A549 (cell line): ENCODE data around the gene CTAG1B. TPM values are rescaled to one million over a fixed set of nuclear protein-coding genes. Genes with fewer than 3 reads are reported as not detected.

Source experiments
- ATAC-seq, 2 experiments: fragments of 200-7000 bp in 1 of 2; fragments of >200 bp in 1 of 2; cut with Nextera tagmentation in 1 of 2; cut with Tn5 transposase in 1 of 2; 3 replicates each; pipeline versions ENCODE4 v1.8.0 to v1.9.1; 2018 to 2020; ENCODE audit warnings: mild to moderate bottlenecking in 1 of 2, moderate library complexity in 1 of 2
- CTCF ChIA-PET: fragments of 300-600 bp; sonication (Branson Sonifier 250); formaldehyde crosslinking; extraction: SDS; loops from one replicate; lab custom pipeline; 2021; ENCODE audit warnings: antibody characterized with exemption, inconsistent platforms; lab: Yijun Ruan, JAX
- POLR2A ChIA-PET: fragments of 350-600 bp; formaldehyde crosslinking; extraction: SDS; loops from one replicate; lab custom pipeline; 2021; ENCODE audit warnings: antibody characterized with exemption, inconsistent platforms; lab: Yijun Ruan, JAX
- DNase-seq, 2 experiments: peaks; one replicate each; pipeline versions ENCODE4 v3.0.0 to v3.0.0-alpha.2; 2011 to 2016; ENCODE audit warnings: low read depth in 1 of 2, low spot score in 1 of 2
- FAIRE-seq: peaks from 2 replicates; lab custom pipeline; 2011; peaks lifted over from hg19 to GRCh38; lab: Jason Lieb, UNC
- H3K27ac ChIP-seq, 2 experiments: fragments of >200 bp; sonication (Bioruptor Twin); formaldehyde crosslinking; 3 replicates each; pipeline ENCODE4 v1.5.1; 2016 to 2017
- H3K4me1 ChIP-seq: fragments of >200 bp; sonication (Bioruptor Twin); formaldehyde crosslinking; 3 replicates; pipeline ENCODE4 v1.6.1; 2016
- H3K4me2 ChIP-seq: fragments of >200 bp; sonication (Bioruptor Twin); formaldehyde crosslinking; 3 replicates; pipeline ENCODE4 v1.6.1; 2016
- H3K4me3 ChIP-seq: fragments of >200 bp; sonication (Bioruptor Twin); formaldehyde crosslinking; 3 replicates; pipeline ENCODE4 v1.5.1; 2016
- H3K9me3 ChIP-seq: fragments of >200 bp; sonication (Bioruptor Twin); formaldehyde crosslinking; 3 replicates; pipeline ENCODE4 v1.6.1; 2016
- CBX2 ChIP-seq: fragments of 200-600 bp; sonication (generic); IDR thresholded peaks from 2 replicates; pipeline ENCODE4 v1.6.1; 2016; ENCODE audit warnings: low read depth, mild to moderate bottlenecking, borderline replicate concordance
- CHD2 ChIP-seq: fragments of 150-350 bp; IDR thresholded peaks from 2 replicates; pipeline ENCODE4 v1.6.1; 2014; ENCODE audit warnings: low read length; ENCODE audit not compliant: partially characterized antibody
- CHD4 ChIP-seq: fragments of 200-600 bp; sonication (generic); IDR thresholded peaks from 2 replicates; pipeline ENCODE4 v1.6.1; 2016; ENCODE audit warnings: antibody characterized with exemption, mild to moderate bottlenecking, borderline replicate concordance
- EHMT2 ChIP-seq: fragments of 200-600 bp; sonication (generic); IDR thresholded peaks from 2 replicates; pipeline ENCODE4 v1.6.1; 2016; ENCODE audit warnings: antibody characterized with exemption, low read depth, mild to moderate bottlenecking, moderate library complexity
- FOSB ChIP-seq: fragments of 250-450 bp; sonication (Bioruptor Pico); IDR thresholded peaks from 2 replicates; pipeline ENCODE4 v1.5.0; 2020; ENCODE audit warnings: mild to moderate bottlenecking, moderate library complexity
- FOSL2 ChIP-seq, 2 experiments: fragments of 450-650 bp in 1 of 2; fragments of >200 bp in 1 of 2; sonication (Bioruptor Twin) in 1 of 2; formaldehyde crosslinking; IDR thresholded peaks; 2 replicates each; pipeline versions ENCODE4 v1.5.0 to v1.6.1; 2016 to 2020; ENCODE audit warnings: mild to moderate bottlenecking in 1 of 2, moderate library complexity in 1 of 2
- GATA3 ChIP-seq: IDR thresholded peaks from 2 replicates; pipeline ENCODE4 v1.6.1; 2012; ENCODE audit warnings: borderline replicate concordance
- HDAC2 ChIP-seq: fragments of 200-600 bp; sonication (generic); IDR thresholded peaks from 2 replicates; pipeline ENCODE4 v1.6.1; 2016
- HEYL ChIP-seq: fragments of 250-450 bp; sonication (Bioruptor Pico); IDR thresholded peaks from 2 replicates; pipeline ENCODE4 v1.8.0; 2021; ENCODE audit warnings: mild to moderate bottlenecking, moderate library complexity
- HOXB5 ChIP-seq: fragments of 250-450 bp; sonication (Bioruptor Pico); IDR thresholded peaks from 2 replicates; pipeline ENCODE4 v1.5.0; 2020; ENCODE audit warnings: mild to moderate bottlenecking, moderate library complexity
- JUN ChIP-seq, 2 experiments: fragments of >200 bp; sonication (Bioruptor Twin); formaldehyde crosslinking; IDR thresholded peaks; 2 replicates in 1 of 2; 3 replicates in 1 of 2; pipeline ENCODE4 v1.6.1; 2016 to 2017
- KDM1A ChIP-seq: fragments of 200-600 bp; sonication (generic); IDR thresholded peaks from 2 replicates; pipeline ENCODE4 v1.6.1; 2016; ENCODE audit warnings: low read depth, mild to moderate bottlenecking
- MAFK ChIP-seq: fragments of 450-650 bp; IDR thresholded peaks from 2 replicates; pipeline ENCODE4 v1.6.1; 2014; ENCODE audit not compliant: partially characterized antibody
- MYC ChIP-seq: IDR thresholded peaks from 2 replicates; pipeline ENCODE4 v1.6.1; 2012; ENCODE audit warnings: mild to moderate bottlenecking, inconsistent platforms, low read length, improper control_type of control experiment, borderline replicate concordance
- RAD21 ChIP-seq, 2 experiments: fragments of >200 bp in 1 of 2; sonication (Bioruptor Twin) in 1 of 2; formaldehyde crosslinking in 1 of 2; IDR thresholded peaks in 1 of 2; conservative IDR thresholded peaks in 1 of 2; 2 replicates in 1 of 2; 3 replicates in 1 of 2; pipeline ENCODE4 v1.6.1; 2012 to 2018; ENCODE audit warnings: inconsistent platforms in 1 of 2
- RCOR1 ChIP-seq: fragments of 150-350 bp; IDR thresholded peaks from 2 replicates; pipeline ENCODE4 v1.6.1; 2014; ENCODE audit warnings: antibody characterized with exemption, low read length, low read depth
- RFX5 ChIP-seq: fragments of 450-650 bp; IDR thresholded peaks from 2 replicates; pipeline ENCODE4 v1.7.1; 2014; ENCODE audit warnings: antibody characterized with exemption, mild to moderate bottlenecking, moderate library complexity
- RNF2 ChIP-seq: fragments of 200-600 bp; sonication (generic); IDR thresholded peaks from 2 replicates; pipeline ENCODE4 v1.6.1; 2016; ENCODE audit warnings: low read depth, mild to moderate bottlenecking, antibody characterized with exemption, moderate library complexity, borderline replicate concordance
- SMC3 ChIP-seq: fragments of >200 bp; sonication (Bioruptor Twin); formaldehyde crosslinking; IDR thresholded peaks from 3 replicates; pipeline ENCODE4 v1.6.1; 2018; ENCODE audit warnings: inconsistent platforms
- TFCP2L1 ChIP-seq: fragments of 250-450 bp; sonication (Bioruptor Pico); IDR thresholded peaks from 2 replicates; pipeline ENCODE4 v1.5.0; 2021; ENCODE audit warnings: mild to moderate bottlenecking
- ZFP36 ChIP-seq: fragments of 450-650 bp; IDR thresholded peaks from 2 replicates; pipeline ENCODE4 v1.6.1; 2014; ENCODE audit warnings: borderline replicate concordance; ENCODE audit not compliant: partially characterized antibody
- WGBS: methylation state at CpG from one replicate; pipeline ENCODE4 v1.1.6; 2017; ENCODE audit errors: missing lambda C conversion rate; 5-methylcytosine and 5-hydroxymethylcytosine counted together
- polyA plus RNA-seq, 4 experiments: library from polyadenylated mRNA; depleted of rRNA in 3 of 4; stranded (reverse); fragments of >200 nt; fragmentation: RNase III in 1 of 4; extraction: RNeasy Plus Mini Kit Qiagen cat#74134 plus additional on column Dnase treatment in 1 of 4; gene quantifications; 2 replicates in 3 of 4; 3 replicates in 1 of 4; pipeline ENCODE4 v1.2.3, GENCODE V29; 2011 to 2017
- TF ChIP-seq, protein P1 (sequence below): fragments of 250-450 bp; sonication (Bioruptor Pico); IDR thresholded peaks from 2 replicates; pipeline ENCODE4 v1.5.0; 2020; ENCODE audit warnings: low read depth, mild to moderate bottlenecking, moderate library complexity
- TF ChIP-seq, protein P2 (sequence below): fragments of 200-600 bp; sonication (generic); IDR thresholded peaks from 2 replicates; pipeline ENCODE4 v1.6.1; 2016; ENCODE audit warnings: antibody characterized with exemption, mild to moderate bottlenecking, moderate library complexity
- TF ChIP-seq, protein P3 (sequence below): fragments of 250-450 bp; sonication (Bioruptor Pico); IDR thresholded peaks from 2 replicates; pipeline ENCODE4 v1.5.0; 2021; ENCODE audit warnings: mild to moderate bottlenecking, moderate library complexity, borderline replicate concordance
- TF ChIP-seq, protein P4 (sequence below): fragments of >200 bp; sonication (Bioruptor Twin); formaldehyde crosslinking; IDR thresholded peaks from 3 replicates; pipeline ENCODE4 v1.6.1; 2016
- TF ChIP-seq, protein P5 (sequence below): IDR thresholded peaks from 2 replicates; pipeline ENCODE4 v1.6.1; 2012

The CTAG1B gene
- polyA plus RNA-seq, 2 of the 4 experiments (the other 2 are of a cell fraction), result not detected

DNA sequence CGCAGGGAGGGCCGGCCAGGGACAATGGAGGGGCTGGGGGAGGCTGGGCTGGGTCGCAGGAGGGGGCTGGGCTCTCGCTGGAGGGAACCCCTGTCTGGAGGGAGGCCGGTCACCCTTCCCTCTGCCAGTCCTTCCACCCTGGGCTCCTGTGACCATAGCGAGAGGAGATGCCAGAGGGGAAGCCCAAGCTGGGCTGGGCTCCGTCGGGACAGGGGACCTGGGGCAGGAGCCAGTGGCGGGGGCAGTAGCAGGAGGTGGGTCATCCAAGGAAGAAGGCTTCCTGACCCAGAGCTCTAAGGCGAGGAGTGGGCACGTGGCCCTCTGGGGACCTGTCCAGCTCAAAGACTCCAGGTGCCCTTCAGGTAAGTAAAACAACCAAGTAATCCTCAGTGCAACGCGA, 16.9 kb downstream of the CTAG1B start:
- CTCF ChIA-PET, result interaction anchor here (1.9 kb wide), 1 partner anchor 147 kb away, joined by 4 read pairs; no protein-coding TSS in a partner anchor
- H3K4me2 ChIP-seq, result no peak overlapping the region
- ATAC-seq (no peak), FAIRE-seq (no peak), DNase-seq (no peak)
- H3K4me1 ChIP-seq, result peaks cover 14% of the 10 kb centered on the region
- H3K9me3 ChIP-seq, result no peaks in the 10 kb centered on the region
- WGBS, result 74% methylated on average over 10 of the region's 13 CpGs
- no peak overlapping the region for H3K27ac ChIP-seq
- POLR2A ChIA-PET, result no interaction called here
- H3K4me3 ChIP-seq, result no peak overlapping the region
- TF ChIP-seq CBX2, result no peak
- TF ChIP-seq RFX5, result no peak
- no peak for TF ChIP-seq RAD21 (conservative IDR thresholded peaks at IDR 0.05 in 1 of 2, IDR thresholded peaks at IDR 0.05 in 1 of 2)
- no peak for TF ChIP-seq ZFP36

DNA sequence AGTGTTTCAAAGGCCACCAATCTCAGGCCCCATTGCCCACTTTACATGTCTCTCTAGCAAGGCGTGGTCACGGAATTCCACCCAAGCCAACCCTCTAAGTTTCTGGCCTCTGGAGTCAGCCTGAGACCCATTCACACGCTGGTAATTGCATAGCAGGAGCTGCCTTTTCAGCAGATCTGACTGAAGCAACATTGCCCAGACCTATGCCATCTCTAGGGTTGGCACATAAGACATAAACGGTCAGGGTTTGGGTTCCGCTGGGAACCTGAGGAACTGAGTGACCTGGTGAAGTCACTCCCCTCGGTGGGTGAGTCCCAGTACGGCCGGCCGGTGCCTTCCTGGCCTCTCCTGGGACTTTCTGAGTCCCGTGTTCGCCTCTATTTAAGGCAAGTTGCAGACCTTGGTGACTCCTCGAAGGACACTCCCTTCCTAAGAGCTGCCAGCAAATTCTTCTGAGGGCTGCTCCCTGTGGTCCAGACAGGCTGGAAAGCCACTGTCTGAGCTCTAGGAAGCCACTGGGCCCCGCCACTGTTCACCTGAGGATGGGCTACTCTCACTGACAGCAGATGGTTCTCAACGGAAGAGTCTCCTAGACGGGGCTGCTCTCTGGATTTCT, 18.2 kb downstream of the CTAG1B start:
- no peak overlapping the region for H3K27ac ChIP-seq
- ATAC-seq, result no peak; a peak in 1 of 6 replicates
- H3K4me3 ChIP-seq, result no peak overlapping the region
- WGBS, result 76% methylated on average over 14 of the region's 15 CpGs
- TF ChIP-seq, protein P1, sequence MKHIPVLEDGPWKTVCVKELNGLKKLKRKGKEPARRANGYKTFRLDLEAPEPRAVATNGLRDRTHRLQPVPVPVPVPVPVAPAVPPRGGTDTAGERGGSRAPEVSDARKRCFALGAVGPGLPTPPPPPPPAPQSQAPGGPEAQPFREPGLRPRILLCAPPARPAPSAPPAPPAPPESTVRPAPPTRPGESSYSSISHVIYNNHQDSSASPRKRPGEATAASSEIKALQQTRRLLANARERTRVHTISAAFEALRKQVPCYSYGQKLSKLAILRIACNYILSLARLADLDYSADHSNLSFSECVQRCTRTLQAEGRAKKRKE (CRISPR knock-in tag), result no peak
- TF ChIP-seq HOXB5 (CRISPR knock-in tag) (no peak), SMC3 (no peak), RCOR1 (no peak), GATA3 (no peak), HDAC2 (no peak), HEYL (no peak), CHD2 (no peak)
- TF ChIP-seq, protein P2, sequence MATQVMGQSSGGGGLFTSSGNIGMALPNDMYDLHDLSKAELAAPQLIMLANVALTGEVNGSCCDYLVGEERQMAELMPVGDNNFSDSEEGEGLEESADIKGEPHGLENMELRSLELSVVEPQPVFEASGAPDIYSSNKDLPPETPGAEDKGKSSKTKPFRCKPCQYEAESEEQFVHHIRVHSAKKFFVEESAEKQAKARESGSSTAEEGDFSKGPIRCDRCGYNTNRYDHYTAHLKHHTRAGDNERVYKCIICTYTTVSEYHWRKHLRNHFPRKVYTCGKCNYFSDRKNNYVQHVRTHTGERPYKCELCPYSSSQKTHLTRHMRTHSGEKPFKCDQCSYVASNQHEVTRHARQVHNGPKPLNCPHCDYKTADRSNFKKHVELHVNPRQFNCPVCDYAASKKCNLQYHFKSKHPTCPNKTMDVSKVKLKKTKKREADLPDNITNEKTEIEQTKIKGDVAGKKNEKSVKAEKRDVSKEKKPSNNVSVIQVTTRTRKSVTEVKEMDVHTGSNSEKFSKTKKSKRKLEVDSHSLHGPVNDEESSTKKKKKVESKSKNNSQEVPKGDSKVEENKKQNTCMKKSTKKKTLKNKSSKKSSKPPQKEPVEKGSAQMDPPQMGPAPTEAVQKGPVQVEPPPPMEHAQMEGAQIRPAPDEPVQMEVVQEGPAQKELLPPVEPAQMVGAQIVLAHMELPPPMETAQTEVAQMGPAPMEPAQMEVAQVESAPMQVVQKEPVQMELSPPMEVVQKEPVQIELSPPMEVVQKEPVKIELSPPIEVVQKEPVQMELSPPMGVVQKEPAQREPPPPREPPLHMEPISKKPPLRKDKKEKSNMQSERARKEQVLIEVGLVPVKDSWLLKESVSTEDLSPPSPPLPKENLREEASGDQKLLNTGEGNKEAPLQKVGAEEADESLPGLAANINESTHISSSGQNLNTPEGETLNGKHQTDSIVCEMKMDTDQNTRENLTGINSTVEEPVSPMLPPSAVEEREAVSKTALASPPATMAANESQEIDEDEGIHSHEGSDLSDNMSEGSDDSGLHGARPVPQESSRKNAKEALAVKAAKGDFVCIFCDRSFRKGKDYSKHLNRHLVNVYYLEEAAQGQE, result no peak
- DNase-seq, result no peak
- H3K4me2 ChIP-seq, result no peak overlapping the region
- H3K9me3 ChIP-seq, result no peaks in the 10 kb centered on the region
- CTCF ChIA-PET, result interaction anchor here (1.6 kb wide), 1 partner anchor 148 kb away, joined by 6 read pairs; no protein-coding TSS in a partner anchor
- H3K4me1 ChIP-seq, result peaks cover 12% of the 10 kb centered on the region
- POLR2A ChIA-PET, result no interaction called here
- no peak for FAIRE-seq

DNA sequence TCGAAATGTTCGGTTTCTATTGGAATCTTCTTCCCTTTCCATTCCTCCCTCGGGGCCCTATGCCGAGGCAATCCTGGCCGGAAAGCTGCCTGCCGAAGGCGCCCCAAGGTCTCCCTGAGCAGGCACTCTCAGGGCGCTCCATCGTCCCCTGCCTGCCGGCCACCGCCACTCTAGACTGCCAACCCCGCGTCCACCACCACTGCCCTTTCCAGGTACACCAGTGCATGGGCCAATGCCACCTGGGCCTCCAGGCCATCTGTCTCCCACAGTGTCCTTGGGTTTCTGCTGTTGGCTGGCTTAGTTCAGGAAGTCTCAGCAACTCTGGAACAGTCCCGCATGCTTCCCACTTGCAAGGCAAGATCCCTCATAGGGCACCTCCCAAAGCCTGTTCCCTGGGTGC, 19.6 kb downstream of the CTAG1B start:
- WGBS, result 84% methylated on average over 9 of the region's 14 CpGs
- FAIRE-seq, result no peak
- POLR2A ChIA-PET, result no interaction called here
- TF ChIP-seq EHMT2 (no peak), RNF2 (no peak), TFCP2L1 (CRISPR knock-in tag) (no peak), FOSB (no peak), MYC (no peak), JUN (IDR thresholded peaks at IDR 0.05) (no peak), RCOR1 (no peak), CHD4 (no peak), FOSL2 (IDR thresholded peaks at IDR 0.05) (no peak), FOSL2 (CRISPR knock-in tag; IDR thresholded peaks at IDR 0.05) (no peak), KDM1A (no peak), CBX2 (no peak), MAFK (no peak), RFX5 (no peak)
- TF ChIP-seq, protein P3, sequence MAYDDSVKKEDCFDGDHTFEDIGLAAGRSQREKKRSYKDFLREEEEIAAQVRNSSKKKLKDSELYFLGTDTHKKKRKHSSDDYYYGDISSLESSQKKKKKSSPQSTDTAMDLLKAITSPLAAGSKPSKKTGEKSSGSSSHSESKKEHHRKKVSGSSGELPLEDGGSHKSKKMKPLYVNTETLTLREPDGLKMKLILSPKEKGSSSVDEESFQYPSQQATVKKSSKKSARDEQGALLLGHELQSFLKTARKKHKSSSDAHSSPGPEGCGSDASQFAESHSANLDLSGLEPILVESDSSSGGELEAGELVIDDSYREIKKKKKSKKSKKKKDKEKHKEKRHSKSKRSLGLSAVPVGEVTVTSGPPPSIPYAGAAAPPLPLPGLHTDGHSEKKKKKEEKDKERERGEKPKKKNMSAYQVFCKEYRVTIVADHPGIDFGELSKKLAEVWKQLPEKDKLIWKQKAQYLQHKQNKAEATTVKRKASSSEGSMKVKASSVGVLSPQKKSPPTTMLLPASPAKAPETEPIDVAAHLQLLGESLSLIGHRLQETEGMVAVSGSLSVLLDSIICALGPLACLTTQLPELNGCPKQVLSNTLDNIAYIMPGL (CRISPR knock-in tag), result no peak
- TF ChIP-seq, protein P4, sequence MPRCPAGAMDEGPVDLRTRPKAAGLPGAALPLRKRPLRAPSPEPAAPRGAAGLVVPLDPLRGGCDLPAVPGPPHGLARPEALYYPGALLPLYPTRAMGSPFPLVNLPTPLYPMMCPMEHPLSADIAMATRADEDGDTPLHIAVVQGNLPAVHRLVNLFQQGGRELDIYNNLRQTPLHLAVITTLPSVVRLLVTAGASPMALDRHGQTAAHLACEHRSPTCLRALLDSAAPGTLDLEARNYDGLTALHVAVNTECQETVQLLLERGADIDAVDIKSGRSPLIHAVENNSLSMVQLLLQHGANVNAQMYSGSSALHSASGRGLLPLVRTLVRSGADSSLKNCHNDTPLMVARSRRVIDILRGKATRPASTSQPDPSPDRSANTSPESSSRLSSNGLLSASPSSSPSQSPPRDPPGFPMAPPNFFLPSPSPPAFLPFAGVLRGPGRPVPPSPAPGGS, result no peak
- TF ChIP-seq, protein P5, sequence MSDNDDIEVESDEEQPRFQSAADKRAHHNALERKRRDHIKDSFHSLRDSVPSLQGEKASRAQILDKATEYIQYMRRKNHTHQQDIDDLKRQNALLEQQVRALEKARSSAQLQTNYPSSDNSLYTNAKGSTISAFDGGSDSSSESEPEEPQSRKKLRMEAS, result no peak

More for the DNA sequence above, 19.6 kb downstream of the CTAG1B start:
- Histone ChIP-seq H3K4me1 (peaks cover 11% of the 10 kb centered on the region), H3K4me3 (no peak overlapping the region), H3K27ac (no peak overlapping the region), H3K4me2 (no peak overlapping the region), H3K9me3 (no peaks in the 10 kb centered on the region)
- CTCF ChIA-PET, result interaction anchor here (1.1 to 1.6 kb wide), 3 partner anchors 12 to 149 kb away, joined by 3 to 6 read pairs (median 5); no protein-coding TSS in a partner anchor
- DNase-seq, result no peak
- no peak for ATAC-seq
